ENCODE data around the gene KCNAB2. TPM values are rescaled to one million over a fixed set of nuclear protein-coding genes. Genes with fewer than 3 reads are reported as not detected.

KCNAB2 gene
- total RNA-seq, 1 experiment from 2014 or later = 10.3 TPM

GRCh38 chr1:6108476-6108875, 62.8 kb downstream of the KCNAB2 start (continued):
- no peak for TF ChIP-seq ZMAT4 (CRISPR knock-in tag; IDR thresholded peaks at IDR 0.05)
- TF ChIP-seq, protein P1, sequence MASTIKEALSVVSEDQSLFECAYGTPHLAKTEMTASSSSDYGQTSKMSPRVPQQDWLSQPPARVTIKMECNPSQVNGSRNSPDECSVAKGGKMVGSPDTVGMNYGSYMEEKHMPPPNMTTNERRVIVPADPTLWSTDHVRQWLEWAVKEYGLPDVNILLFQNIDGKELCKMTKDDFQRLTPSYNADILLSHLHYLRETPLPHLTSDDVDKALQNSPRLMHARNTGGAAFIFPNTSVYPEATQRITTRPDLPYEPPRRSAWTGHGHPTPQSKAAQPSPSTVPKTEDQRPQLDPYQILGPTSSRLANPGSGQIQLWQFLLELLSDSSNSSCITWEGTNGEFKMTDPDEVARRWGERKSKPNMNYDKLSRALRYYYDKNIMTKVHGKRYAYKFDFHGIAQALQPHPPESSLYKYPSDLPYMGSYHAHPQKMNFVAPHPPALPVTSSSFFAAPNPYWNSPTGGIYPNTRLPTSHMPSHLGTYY (CRISPR knock-in tag; IDR thresholded peaks at IDR 0.05) = no peak

DNA sequence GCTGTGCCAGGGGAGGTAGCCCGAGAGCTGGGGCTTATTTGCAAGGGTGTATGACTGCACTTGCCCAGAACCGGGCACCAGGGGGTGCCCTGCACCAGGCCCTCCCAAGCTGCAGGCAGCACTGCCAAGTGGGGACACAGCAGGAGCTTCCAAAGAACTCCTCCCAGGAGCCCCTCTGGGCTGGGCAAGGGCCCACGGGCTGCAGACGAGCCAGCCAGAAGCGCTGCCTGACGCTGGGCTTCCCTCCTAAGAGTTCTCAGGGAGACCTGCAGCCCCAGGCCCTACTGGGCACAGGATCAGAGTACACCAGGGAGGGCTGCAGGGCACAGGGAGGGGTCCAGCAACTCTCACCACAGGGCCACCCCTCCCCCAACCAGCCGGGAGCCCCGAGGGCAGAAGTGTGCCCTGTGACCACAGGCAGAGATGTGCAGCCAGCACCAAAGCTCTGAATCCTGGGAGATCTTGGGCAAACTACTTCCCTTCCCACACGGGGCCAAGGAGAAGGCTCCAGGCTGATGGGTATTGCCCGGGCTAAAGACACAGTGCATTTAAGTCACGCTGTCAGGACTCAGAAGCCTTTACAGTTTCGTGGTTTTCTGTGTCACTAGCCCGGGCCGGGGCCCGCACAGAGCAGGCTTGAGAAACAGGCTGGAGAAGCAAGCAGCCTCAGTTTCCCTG, 63.4 kb downstream of the KCNAB2 start:
- DNase-seq (ENCODE audit: low spot score) (peak; percentile 62), ATAC-seq (peak; percentile 73)
- ChIA-PET CTCF (interaction anchor here (0.6 to 2.0 kb wide), 21 partner anchors 9 to 136 kb away, joined by 3 to 14 read pairs (median 4); partner anchors contain the start of genes HES3 and NPHP4), POLR2A (interaction anchor here (0.6 kb wide), 1 partner anchor 177 kb away, joined by 3 read pairs; no protein-coding TSS in a partner anchor)
- TF ChIP-seq, protein P2, sequence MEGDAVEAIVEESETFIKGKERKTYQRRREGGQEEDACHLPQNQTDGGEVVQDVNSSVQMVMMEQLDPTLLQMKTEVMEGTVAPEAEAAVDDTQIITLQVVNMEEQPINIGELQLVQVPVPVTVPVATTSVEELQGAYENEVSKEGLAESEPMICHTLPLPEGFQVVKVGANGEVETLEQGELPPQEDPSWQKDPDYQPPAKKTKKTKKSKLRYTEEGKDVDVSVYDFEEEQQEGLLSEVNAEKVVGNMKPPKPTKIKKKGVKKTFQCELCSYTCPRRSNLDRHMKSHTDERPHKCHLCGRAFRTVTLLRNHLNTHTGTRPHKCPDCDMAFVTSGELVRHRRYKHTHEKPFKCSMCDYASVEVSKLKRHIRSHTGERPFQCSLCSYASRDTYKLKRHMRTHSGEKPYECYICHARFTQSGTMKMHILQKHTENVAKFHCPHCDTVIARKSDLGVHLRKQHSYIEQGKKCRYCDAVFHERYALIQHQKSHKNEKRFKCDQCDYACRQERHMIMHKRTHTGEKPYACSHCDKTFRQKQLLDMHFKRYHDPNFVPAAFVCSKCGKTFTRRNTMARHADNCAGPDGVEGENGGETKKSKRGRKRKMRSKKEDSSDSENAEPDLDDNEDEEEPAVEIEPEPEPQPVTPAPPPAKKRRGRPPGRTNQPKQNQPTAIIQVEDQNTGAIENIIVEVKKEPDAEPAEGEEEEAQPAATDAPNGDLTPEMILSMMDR (IDR thresholded peaks at IDR 0.05) = peak; percentile 31; the same call in 1 of the 2 replicates
- no peak for TF ChIP-seq ESRRA (CRISPR knock-in tag; IDR thresholded peaks at IDR 0.05; ENCODE audit: borderline replicate concordance)
- TF ChIP-seq, protein P3, sequence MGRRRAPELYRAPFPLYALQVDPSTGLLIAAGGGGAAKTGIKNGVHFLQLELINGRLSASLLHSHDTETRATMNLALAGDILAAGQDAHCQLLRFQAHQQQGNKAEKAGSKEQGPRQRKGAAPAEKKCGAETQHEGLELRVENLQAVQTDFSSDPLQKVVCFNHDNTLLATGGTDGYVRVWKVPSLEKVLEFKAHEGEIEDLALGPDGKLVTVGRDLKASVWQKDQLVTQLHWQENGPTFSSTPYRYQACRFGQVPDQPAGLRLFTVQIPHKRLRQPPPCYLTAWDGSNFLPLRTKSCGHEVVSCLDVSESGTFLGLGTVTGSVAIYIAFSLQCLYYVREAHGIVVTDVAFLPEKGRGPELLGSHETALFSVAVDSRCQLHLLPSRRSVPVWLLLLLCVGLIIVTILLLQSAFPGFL (CRISPR knock-in tag; IDR thresholded peaks at IDR 0.05; ENCODE audit: borderline replicate concordance) = no peak
- H3K4me3 Mint-ChIP-seq = no peak overlapping the region
- no peaks in the 10 kb centered on the region for H3K27me3 Mint-ChIP-seq (ENCODE audit: low read depth)
- H3K4me1 Mint-ChIP-seq = no peaks in the 10 kb centered on the region
- no peaks in the 10 kb centered on the region for H3K36me3 Mint-ChIP-seq
- peaks cover 11% of the 10 kb centered on the region; the same call in 1 of the 2 replicates for H3K9me3 Mint-ChIP-seq
- no peak overlapping the region for H3K27ac Mint-ChIP-seq

DNA sequence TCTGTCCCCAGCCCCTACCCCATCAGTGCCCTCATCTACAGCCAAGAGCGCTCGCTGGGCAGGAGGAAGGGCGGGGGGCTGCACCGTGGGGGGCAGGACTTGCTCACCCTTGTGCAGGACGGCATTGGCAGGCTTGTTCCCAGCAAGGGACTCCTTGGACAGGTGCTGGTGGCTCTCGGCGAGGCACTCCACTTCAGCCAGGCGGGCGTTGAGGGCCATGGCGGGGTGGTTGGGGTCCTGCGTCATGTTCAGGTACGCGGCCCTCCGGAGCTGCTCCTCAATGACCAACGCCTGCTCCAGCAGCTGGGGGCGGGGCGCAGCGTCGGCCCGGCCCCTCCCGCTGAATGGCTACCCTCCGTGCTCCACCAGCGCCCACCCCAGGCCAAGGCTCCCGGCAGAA, 64.0 kb downstream of the KCNAB2 start:
- no peaks in the 10 kb centered on the region for H3K4me1 Mint-ChIP-seq
- peak; percentile 16 for DNase-seq (ENCODE audit: low spot score)
- TF ChIP-seq ZSCAN18 (CRISPR knock-in tag; IDR thresholded peaks at IDR 0.05) (no peak), FOXP1 (CRISPR knock-in tag; IDR thresholded peaks at IDR 0.05; ENCODE audit: borderline replicate concordance) (no peak), CREB1 (CRISPR knock-in tag; IDR thresholded peaks at IDR 0.05) (no peak), NFYB (CRISPR knock-in tag; conservative IDR thresholded peaks at IDR 0.05; ENCODE audit: low read depth) (no peak), TCF7 (CRISPR knock-in tag; IDR thresholded peaks at IDR 0.05; ENCODE audit: low read depth) (no peak)
- TF ChIP-seq, protein P4, sequence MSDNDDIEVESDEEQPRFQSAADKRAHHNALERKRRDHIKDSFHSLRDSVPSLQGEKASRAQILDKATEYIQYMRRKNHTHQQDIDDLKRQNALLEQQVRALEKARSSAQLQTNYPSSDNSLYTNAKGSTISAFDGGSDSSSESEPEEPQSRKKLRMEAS (CRISPR knock-in tag; IDR thresholded peaks at IDR 0.05) = no peak
- CTCF ChIA-PET = interaction anchor here (0.6 to 2.0 kb wide), 9 partner anchors 13 to 117 kb away, joined by 3 to 14 read pairs (median 7); partner anchors contain the start of gene NPHP4
- ATAC-seq = peak; percentile 23
- peaks cover 11% of the 10 kb centered on the region; the same call in 1 of the 2 replicates for H3K9me3 Mint-ChIP-seq
- no peak overlapping the region for H3K27ac Mint-ChIP-seq
- POLR2A ChIA-PET = interaction anchor here (0.6 kb wide), 1 partner anchor 178 kb away, joined by 3 read pairs; no protein-coding TSS in a partner anchor
- no peaks in the 10 kb centered on the region for H3K27me3 Mint-ChIP-seq (ENCODE audit: low read depth)
- H3K4me3 Mint-ChIP-seq = no peak overlapping the region
- no peaks in the 10 kb centered on the region for H3K36me3 Mint-ChIP-seq

DNA sequence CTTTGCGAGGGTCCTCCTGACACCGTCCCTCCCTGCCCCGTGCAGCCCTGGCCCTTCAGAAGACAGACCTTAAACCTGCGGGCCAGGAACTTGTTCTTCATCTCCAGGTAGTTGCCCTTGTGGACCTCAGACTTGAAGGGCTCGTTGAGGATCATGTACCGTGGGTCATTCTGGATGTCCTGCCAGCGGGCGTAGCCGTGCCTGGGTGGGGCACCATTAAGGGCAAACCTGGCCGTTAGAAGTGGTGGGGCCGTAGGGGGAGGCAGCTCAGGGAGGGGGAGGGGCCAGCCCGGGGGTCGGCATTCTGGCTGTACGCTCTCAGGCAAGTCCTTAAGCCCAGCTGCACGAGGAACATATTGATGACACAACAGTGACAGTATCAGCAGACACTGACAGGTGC, 64.6 kb downstream of the KCNAB2 start:
- POLR2A ChIA-PET = no interaction called here
- Mint-ChIP-seq H3K4me1 (no peaks in the 10 kb centered on the region), H3K36me3 (no peaks in the 10 kb centered on the region), H3K27me3 (ENCODE audit: low read depth) (no peaks in the 10 kb centered on the region), H3K4me3 (no peak overlapping the region), H3K9me3 (peaks cover 12% of the 10 kb centered on the region; the same call in 1 of the 2 replicates), H3K27ac (no peak overlapping the region)
- no peak for TF ChIP-seq ZBTB21 (CRISPR knock-in tag; IDR thresholded peaks at IDR 0.05; ENCODE audit: borderline replicate concordance)
- TF ChIP-seq MXD4 (CRISPR knock-in tag; IDR thresholded peaks at IDR 0.05; ENCODE audit: borderline replicate concordance) = no peak
- no peak for TF ChIP-seq E2F1 (CRISPR knock-in tag; IDR thresholded peaks at IDR 0.05)
- CTCF ChIA-PET = interaction anchor here (0.6 to 2.0 kb wide), 5 partner anchors 22 to 118 kb away, joined by 3 to 8 read pairs (median 5); partner anchors contain the start of gene NPHP4
- ATAC-seq = no peak
- peak; percentile 4 for DNase-seq (ENCODE audit: low spot score)

Measured in WTC11 (cell line).